ENCODE measurements around the gene GALM. TPM values are rescaled to one million over a fixed set of nuclear protein-coding genes. Genes with fewer than 3 reads are reported as not detected.

The GALM gene
- total and polyA plus RNA-seq, 2 of the 13 experiments (the other 11 are each of a cell fraction or from before 2014, with no cell fraction given), result 65.5 to 90.0 TPM

- intact Hi-C loops (cut with micrococcal nuclease; ENCODE audit: unreplicated experiment), result loop anchor here (10.0 kb wide), 1 partner anchor 375 kb away; the partner anchor contains the start of gene SOS1
- H3K36me3 ChIP-seq (replicated peaks in 1 of 2; ENCODE audit: control insufficient read depth in 1 of 2, insufficient read depth in 2 of 2, low read length in 2 of 2), result peaks cover 14 to 39% of the 10 kb centered on the region in 2 experiments
- H3K9me3 ChIP-seq (ENCODE audit: low read length), result no peaks in the 10 kb centered on the region
- ATAC-seq, result peak; percentile 66
- in situ Hi-C loops (cut with HindIII; ENCODE audit: extremely low pct_ligation_motif_present, low pct_unique_long_range_greater_than_20kb), result no loop called here
- H3K4me1 ChIP-seq (ENCODE audit: insufficient read depth, low read length), result peaks cover 72% of the 10 kb centered on the region
- DNase-seq (ENCODE audit: low spot score), result no peak
- no peaks in the 10 kb centered on the region; a peak in 1 of 5 replicates for H3K27me3 ChIP-seq (ENCODE audit: control insufficient read depth in 1 of 2, insufficient read depth in 2 of 2, low read length in 2 of 2)
- no TSS peak for BruUV-seq (replicated peaks)
- H3K27ac ChIP-seq (ENCODE audit: extremely low read length, insufficient read depth, low read length), result peak overlapping the region; percentile 87
- POLR2A ChIA-PET, result interaction anchor here (1.1 to 2.6 kb wide), 33 partner anchors 9 to 766 kb away, joined by 3 to 92 read pairs (median 8); partner anchors contain the start of genes DHX57, GALM, HNRNPLL and MORN2
- H3K4me2 ChIP-seq (ENCODE audit: low read depth, low read length), result peak overlapping the region; percentile 86
- peak overlapping the region; percentile 13 for H2AFZ ChIP-seq (ENCODE audit: low read length)
- H3K4me3 ChIP-seq (replicated peaks in 1 of 3; ENCODE audit: insufficient read depth in 1 of 3, low read depth in 2 of 3, low read length in 3 of 3), result peak overlapping the region; percentile 83 to 94 (median 85)
- CTCF ChIA-PET (ENCODE audit: low intra/inter-chr PET ratio, low total read pairs), result no interaction called here
- H3K79me2 ChIP-seq (ENCODE audit: insufficient read depth, low read length), result peaks cover 59% of the 10 kb centered on the region
- peak overlapping the region; percentile 96 for H3K9ac ChIP-seq (ENCODE audit: insufficient read depth, low read depth, low read length)
- 2% methylated on average over 36 of the region's 59 CpGs for WGBS (ENCODE audit: low lambda C conversion rate)
- H4K20me1 ChIP-seq (ENCODE audit: insufficient read depth, low read length), result peaks cover 50% of the 10 kb centered on the region
- FAIRE-seq, result no peak
- TF ChIP-seq ZNF382 (CRISPR knock-in tag; IDR thresholded peaks at IDR 0.05; ENCODE audit: borderline replicate concordance), result no peak
- 0 out of 2 replicates have a peak, but pooled peaks have one; percentile 15 for TF ChIP-seq ZNF703 (CRISPR knock-in tag; IDR thresholded peaks at IDR 0.05; ENCODE audit: borderline replicate concordance)
- TF ChIP-seq, protein P1, sequence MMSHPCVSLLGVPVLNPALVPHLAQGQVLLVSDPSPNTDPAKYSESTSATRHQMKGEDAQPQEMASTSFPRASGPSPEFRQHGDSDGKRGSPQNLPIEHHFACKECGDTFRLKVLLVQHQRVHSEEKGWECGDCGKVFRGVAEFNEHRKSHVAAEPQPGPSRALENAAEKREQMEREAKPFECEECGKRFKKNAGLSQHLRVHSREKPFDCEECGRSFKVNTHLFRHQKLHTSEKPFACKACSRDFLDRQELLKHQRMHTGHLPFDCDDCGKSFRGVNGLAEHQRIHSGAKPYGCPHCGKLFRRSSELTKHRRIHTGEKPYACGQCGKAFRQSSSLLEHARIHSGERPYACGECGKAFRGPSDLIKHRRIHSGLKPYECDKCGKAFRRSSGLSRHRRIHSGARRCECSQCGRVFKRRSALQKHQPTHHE (CRISPR knock-in tag; IDR thresholded peaks at IDR 0.05; ENCODE audit: borderline replicate concordance), result peak; percentile 24; the same call in 1 of the 2 replicates
- TF ChIP-seq ZNF563 (CRISPR knock-in tag; IDR thresholded peaks at IDR 0.05), result 0 out of 2 replicates have a peak, but pooled peaks have one; percentile 37
- peak; percentile 47 for TF ChIP-seq MEIS2 (CRISPR knock-in tag; IDR thresholded peaks at IDR 0.05)
- TF ChIP-seq KDM4B (CRISPR knock-in tag; IDR thresholded peaks at IDR 0.05), result 0 out of 2 replicates have a peak, but pooled peaks have one; percentile 28
- TF ChIP-seq NCOR1 (IDR thresholded peaks at IDR 0.05; ENCODE audit: borderline replicate concordance, low read length), result no peak
- 0 out of 2 replicates have a peak, but pooled peaks have one; percentile 23 for TF ChIP-seq ARID2 (CRISPR knock-in tag; IDR thresholded peaks at IDR 0.05; ENCODE audit: borderline replicate concordance)
- TF ChIP-seq ZNF607 (CRISPR knock-in tag; IDR thresholded peaks at IDR 0.05; ENCODE audit: borderline replicate concordance), result peak; percentile 14; the same call in 1 of the 2 replicates
- no peak for TF ChIP-seq FOXM1 (CRISPR knock-in tag; IDR thresholded peaks at IDR 0.05)
- TF ChIP-seq ZNF331 (CRISPR knock-in tag; IDR thresholded peaks at IDR 0.05), result no peak
- peak; percentile 7 for TF ChIP-seq HOXA5 (CRISPR knock-in tag; IDR thresholded peaks at IDR 0.05)
- TF ChIP-seq HINFP (CRISPR knock-in tag; IDR thresholded peaks at IDR 0.05; ENCODE audit: low read depth), result no peak
- peak; percentile 20; the same call in 1 of the 2 replicates for TF ChIP-seq ZNF639 (CRISPR knock-in tag; conservative IDR thresholded peaks at IDR 0.05)
- TF ChIP-seq ZFP62 (CRISPR knock-in tag; IDR thresholded peaks at IDR 0.05), result no peak
- peak; percentile 11; the same call in 1 of the 2 replicates for TF ChIP-seq ELF3 (CRISPR knock-in tag; IDR thresholded peaks at IDR 0.05)
- TF ChIP-seq MTF2 (CRISPR knock-in tag; IDR thresholded peaks at IDR 0.05; ENCODE audit: borderline replicate concordance), result 0 out of 2 replicates have a peak, but pooled peaks have one; percentile 60
- TF ChIP-seq TFAP4 (IDR thresholded peaks at IDR 0.05; ENCODE audit: borderline replicate concordance, low read depth), result 0 out of 2 replicates have a peak, but pooled peaks have one; percentile 32
Observed at GRCh38 chr2:38750011-38750890, 84.3 kb downstream of the GALM start.

Data from HepG2 (cell line).